ENCODE data around the gene CA10.

The CA10 gene

GRCh38 chr17:51817955-51818354 is 340.6 kb downstream of the CA10 start:
- DNase-seq (ENCODE audit: low read depth in 2 of 2), result no peak

DNA sequence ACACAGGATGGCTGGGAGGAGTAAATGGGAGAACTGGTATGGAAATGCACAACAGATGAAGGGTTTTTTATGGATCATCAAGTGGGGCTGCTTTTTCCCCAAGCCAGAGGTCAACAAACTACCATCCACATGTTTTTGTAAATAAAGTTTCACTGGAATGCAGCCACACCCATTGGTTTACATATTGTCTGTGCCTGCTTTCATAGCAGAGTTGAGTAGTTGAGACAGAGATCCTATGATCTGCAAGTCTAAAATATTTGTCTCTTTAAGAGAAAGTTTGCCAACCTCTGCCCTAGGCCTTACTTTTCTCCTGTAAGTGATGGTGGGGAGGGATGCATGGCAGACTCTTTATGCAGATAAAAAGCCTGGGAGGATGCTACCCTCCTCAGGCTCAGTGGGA is 341.4 kb downstream of the CA10 start:
- DNase-seq (ENCODE audit: low read depth in 2 of 2), result no peak

GRCh38 chr17:51815097-51815496 is 343.4 kb downstream of the CA10 start:
- no peak for DNase-seq (ENCODE audit: low read depth in 2 of 2)

- no peak for DNase-seq (ENCODE audit: low read depth in 2 of 2)
Measured at GRCh38 chr17:51814521-51814920, 344.0 kb downstream of the CA10 start.

- DNase-seq (ENCODE audit: low read depth in 2 of 2), result no peak
Measured at GRCh38 chr17:51813784-51814174, 344.7 kb downstream of the CA10 start.

DNA sequence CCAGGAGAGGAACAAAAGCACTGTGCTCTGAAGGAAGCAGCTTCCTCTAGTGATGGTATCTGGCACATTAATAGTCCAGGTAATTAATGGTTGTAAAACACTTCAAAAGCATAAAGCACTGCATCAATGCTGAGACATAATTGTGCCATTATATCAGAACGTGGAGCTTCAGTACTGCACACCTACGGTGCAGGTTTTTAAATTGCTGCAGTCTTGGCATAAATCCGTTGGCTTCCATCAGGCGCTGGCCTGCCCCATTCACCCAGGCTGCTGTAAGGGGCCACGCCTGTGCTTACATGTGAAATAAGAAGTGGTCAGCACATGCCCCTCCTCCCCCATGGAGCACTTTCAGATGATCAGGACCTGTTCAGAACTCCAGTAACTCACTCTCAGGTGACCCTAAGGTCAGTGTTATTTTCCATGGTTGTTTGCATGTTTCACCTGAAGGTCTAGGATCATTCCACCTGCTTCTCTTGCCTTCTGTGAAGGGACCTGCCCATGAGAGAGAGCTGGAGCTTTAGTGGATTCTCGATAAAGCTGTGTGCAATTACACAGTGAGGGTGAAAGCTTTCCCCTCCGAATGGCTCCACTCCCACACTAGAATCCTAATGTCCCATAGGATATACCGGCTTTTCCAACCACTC is 345.3 kb downstream of the CA10 start:
- no peak for DNase-seq (ENCODE audit: low read depth in 2 of 2)

DNA sequence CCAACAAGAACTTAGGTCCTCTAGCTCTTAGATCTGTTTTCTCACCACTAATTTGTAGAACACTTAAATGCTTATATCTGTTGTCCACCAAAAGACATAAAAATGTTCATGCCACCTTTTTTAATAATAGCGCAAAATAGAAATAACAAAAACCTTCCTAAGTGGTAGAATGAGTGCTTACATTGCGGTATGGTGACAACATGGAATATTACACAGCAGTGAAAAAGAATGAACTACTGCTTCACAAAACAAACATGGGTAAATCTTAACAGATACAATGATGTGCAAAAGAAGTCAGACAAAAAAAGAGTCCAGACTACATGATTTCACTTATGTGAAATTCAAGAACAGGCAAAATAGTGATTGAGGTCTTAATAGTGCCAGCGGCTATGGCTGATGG is 351.1 kb downstream of the CA10 start:
- DNase-seq (ENCODE audit: low read depth in 2 of 2), result no peak

DNA sequence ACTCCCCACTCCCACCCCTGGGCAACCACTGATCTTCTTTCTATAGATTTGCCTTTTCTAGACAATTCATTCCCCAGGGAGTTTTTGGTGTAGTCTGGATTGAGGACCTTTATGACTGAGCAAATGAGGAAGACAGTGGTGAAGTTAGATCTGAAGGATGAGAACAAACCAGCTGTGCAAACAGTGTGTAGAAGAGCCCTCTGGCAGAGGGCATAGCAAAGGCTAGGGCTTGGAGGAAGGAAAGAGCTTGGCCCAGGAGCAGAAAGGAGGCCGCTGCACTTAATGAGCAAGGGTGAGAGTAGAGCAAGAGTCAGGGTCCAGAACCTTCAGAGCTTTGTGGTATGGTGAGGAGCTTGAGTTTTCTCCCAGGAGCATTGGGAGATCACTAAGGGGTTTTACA is 352.7 kb downstream of the CA10 start:
- DNase-seq (ENCODE audit: low read depth in 2 of 2), result no peak

DNA sequence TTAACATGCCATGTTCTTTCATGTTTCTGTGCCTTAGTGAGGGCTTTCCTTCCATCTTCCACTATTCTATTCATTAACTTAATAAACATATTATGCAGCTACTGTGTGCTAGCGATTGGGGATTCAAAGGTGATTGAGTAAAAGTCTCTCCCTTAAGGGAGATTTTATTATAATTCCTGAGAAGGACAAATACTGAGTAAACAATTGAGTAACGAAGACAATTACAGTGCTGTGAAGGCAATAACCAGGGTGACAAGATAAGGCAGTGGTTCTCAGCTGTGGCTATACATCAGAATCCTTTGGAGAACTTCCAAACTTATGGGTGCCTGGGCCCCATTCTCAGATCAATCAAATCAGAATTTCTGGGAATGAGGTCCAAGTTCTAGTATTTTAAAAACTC is 353.3 kb downstream of the CA10 start:
- no peak for DNase-seq (ENCODE audit: low read depth in 2 of 2)

GRCh38 chr17:51803161-51803560 is 355.4 kb downstream of the CA10 start:
- DNase-seq (ENCODE audit: low read depth in 2 of 2), result no peak

- no peak for DNase-seq (ENCODE audit: low read depth in 2 of 2)
Measured at GRCh38 chr17:51802544-51802943, 356.0 kb downstream of the CA10 start.

- no peak for DNase-seq (ENCODE audit: low read depth in 2 of 2)
Measured at GRCh38 chr17:51801626-51802025, 356.9 kb downstream of the CA10 start.

GRCh38 chr17:51799981-51800380 is 358.5 kb downstream of the CA10 start:
- DNase-seq (ENCODE audit: low read depth in 2 of 2), result no peak

DNA sequence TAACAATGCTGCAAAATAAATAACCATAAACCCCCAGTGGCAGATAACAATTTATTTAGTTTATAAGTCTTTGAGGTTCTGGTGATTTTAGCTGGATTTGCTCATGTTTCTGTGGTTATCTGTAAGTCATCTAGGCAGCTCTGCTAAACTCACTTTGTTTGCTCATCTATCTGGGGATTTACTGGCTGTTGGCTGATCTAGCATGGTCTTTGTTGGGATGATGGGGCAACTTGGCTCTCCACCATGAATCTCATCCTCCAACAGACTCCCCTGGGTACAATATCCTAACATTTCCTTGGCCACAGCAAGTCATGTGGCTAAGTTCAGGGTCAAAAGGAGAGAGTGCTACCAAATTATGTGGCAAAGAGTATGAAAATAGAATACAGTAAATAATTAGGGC is 359.3 kb downstream of the CA10 start:
- no peak for DNase-seq (ENCODE audit: low read depth in 2 of 2)

DNA sequence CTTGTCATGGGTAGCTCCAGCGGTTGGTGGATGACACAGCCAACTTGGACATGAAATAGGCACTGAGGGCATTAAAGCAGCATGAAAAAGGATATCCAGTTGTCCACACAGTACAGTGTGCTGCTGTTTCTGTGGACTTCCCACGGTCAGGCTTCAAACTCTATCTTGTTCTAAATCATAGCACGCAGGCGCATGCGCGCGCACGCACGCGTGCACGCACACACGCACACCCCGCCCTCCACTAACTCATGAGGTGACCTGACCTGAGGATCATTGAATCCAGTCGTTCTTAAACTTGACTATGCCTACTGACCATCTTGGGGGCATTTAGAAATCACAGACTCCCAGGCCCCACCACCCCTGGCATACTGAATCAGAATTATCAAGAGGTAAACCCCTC is 361.4 kb downstream of the CA10 start:
- DNase-seq (ENCODE audit: low read depth in 2 of 2), result no peak

GRCh38 chr17:51796026-51796425 is 362.5 kb downstream of the CA10 start:
- DNase-seq (ENCODE audit: low read depth in 2 of 2), result no peak

DNA sequence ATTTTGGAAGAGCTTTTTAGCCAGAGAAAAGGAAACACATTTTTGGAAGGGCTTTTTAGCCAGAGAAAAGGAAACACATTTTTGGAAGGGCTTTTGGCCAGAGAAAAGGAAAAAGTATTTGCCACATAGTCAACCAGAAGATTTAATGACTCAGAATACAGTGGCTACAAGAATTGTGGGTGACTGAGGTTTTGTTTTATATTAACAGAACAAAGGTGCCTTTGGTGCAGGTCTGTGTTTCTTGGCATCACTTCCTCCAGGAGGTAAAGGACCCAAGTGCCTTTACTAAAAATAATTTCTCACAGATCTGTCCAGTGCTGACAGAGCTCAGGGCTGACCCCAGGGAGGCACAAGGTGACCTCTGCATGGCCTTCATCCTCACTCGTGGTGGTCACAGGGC is 363.1 kb downstream of the CA10 start:
- no peak for DNase-seq (ENCODE audit: low read depth in 2 of 2)

DNA sequence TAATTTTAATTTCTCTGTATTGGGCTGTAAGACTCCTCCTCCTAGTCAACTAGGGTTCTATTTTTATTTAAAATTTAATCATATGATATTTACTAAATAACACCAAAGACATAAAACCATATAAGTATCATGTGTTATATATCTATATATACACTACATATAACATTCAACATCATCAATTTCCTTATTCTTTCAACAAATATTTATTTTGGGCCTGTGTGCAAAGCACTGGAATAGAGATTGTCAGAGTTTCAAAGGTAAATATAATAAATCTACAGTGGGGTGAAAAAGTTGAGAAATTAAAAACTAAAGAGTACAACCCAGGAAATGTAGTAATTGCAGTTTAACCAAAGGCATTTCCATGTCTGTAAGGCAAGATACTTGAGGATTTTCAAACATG is 364.0 kb downstream of the CA10 start:
- DNase-seq (ENCODE audit: low read depth in 2 of 2), result no peak

DNA sequence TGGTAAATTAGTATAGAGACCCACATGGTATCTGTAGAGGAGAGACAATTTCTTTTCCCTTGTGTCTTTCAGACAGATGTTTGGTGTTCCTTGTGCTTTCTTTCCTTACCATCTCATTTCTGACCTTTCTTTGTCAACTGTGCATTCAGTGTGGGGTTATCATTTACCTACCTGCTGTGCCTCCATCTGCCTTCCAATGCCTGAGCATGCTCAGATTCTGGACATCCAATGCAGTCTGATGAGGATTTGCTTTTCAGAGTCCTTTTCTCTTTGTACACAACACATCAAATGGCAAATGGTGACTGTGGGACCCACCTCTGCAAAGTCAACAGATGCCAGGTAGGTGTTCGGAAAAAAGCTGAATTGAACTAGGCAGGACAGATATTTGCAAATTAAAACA is 364.8 kb downstream of the CA10 start:
- no peak for DNase-seq (ENCODE audit: low read depth in 2 of 2)

DNA sequence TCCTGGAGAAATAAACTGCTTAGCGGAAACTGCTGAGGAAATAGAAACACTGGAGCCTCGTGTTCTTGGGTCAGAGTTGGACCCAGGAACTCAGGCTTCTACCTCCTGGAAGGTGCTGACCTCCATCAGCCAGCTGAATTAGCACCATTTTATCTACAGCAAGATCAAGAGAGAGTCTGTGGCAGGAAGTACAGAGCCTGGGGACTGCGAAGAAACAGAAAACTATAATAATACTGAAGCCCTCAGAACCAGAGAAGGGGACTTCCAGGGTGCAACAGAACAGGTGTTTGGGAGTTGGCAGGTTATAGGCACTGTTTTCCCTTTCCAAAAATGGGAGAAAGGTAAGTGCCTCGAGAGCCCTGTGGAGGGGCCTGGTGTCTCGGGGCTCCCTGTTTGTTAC is 379.7 kb downstream of the CA10 start:
- DNase-seq (ENCODE audit: low read depth in 2 of 2), result no peak

DNA sequence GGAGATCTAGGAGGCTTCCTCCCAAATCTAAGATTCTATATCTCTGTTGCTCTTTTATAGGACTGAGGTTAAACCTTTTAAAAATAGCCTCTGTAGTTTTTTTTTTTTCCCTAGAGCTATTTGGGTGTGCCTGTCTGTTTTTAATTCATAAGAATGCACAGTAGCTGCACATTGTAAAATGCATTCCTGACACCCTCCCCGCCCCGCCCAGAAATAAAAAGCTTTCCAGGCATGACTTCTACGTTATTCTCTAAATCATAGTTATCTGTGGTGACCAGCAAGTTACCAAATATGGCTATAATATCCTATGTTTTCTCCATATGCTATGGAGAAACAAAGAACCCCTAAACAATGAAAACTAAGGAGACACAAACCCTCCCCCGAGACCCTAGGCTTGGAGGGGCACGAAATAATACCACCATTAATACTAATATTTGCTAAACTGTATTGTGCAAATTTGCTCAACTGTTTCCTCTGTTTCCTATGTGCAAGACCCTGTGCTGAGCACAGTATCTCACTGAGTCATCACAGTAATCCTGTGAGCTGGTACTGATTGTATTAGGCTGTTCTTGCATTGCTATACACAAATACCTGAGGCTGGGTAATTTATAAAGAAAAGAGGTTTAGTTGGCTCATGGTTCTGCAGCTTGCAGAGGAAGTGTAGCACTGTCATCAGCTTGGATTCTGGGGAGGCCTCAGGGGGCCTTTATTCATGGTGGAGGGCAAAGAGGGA is 388.3 kb downstream of the CA10 start:
- no peak for DNase-seq (ENCODE audit: low read depth in 2 of 2)

DNA sequence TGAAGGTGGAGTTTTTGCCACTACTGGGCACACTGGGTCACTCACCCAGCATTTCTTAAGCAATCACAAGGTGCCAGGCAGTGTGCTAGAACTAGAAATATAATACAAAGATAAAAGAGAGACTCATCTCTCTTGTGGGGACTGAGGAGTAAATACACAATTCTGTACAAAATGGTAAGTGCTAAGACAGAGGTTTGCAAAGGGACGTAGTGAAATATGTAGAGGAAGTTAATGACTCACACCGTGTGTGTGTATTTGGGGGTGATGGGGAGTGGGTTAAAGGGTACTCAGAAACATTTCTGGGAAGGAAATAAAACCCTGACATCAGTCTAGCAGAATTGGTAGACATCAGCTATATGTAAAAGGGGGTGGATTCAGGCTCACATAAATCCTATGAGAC is 389.3 kb downstream of the CA10 start:
- DNase-seq (ENCODE audit: low read depth in 2 of 2), result no peak

DNA sequence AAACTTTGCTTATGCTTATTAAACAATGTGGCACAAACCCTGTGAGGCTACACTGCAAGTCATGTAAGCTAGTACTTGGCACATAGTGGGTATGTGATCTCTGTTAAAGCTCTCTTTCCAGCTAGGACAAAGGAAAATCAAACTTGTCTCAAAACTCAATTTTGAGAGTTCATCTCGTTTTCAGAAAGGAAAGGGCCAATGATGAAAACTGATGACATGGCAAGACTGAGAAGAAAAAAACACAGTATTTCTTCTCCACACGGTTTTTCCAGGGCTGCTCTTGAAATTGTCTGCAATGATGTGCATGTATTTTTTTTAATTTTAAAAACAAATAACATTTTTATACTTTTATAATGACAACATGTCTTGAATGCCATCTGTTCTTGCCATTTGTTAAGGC is 389.8 kb downstream of the CA10 start:
- DNase-seq (ENCODE audit: low read depth in 2 of 2), result no peak

DNA sequence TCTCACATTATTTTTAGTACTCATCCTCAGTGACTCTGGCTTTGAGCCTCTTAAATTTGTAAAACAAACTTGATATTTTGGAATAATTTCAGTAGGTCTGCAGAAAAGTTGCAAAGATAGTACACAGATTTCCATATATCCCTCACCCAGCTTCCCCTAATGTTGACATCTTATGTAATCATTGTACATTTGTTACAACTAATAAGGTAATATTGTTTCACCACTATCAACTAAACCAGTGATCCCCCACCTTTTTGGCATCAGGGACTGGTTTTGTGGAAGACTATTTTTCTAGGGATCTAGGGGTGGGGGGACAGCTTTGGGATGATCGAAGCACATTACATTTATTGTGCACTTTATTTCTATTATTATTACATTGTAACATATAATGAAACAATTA is 391.2 kb downstream of the CA10 start:
- no peak for DNase-seq (ENCODE audit: low read depth in 2 of 2)
